ENCODE data around the gene SLC9A1.

- TF ChIP-seq, protein P1, sequence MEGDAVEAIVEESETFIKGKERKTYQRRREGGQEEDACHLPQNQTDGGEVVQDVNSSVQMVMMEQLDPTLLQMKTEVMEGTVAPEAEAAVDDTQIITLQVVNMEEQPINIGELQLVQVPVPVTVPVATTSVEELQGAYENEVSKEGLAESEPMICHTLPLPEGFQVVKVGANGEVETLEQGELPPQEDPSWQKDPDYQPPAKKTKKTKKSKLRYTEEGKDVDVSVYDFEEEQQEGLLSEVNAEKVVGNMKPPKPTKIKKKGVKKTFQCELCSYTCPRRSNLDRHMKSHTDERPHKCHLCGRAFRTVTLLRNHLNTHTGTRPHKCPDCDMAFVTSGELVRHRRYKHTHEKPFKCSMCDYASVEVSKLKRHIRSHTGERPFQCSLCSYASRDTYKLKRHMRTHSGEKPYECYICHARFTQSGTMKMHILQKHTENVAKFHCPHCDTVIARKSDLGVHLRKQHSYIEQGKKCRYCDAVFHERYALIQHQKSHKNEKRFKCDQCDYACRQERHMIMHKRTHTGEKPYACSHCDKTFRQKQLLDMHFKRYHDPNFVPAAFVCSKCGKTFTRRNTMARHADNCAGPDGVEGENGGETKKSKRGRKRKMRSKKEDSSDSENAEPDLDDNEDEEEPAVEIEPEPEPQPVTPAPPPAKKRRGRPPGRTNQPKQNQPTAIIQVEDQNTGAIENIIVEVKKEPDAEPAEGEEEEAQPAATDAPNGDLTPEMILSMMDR (IDR thresholded peaks at IDR 0.05) = no peak
- TF ChIP-seq EZH2 (IDR thresholded peaks at IDR 0.05) = no peak
These were observed 43.0 kb downstream of the SLC9A1 start for GRCh38 chr1:27111626-27112573.

Measured in neural progenitor cell (in vitro differentiated cells).